ENCODE measurements around the gene PLK4.
"Not testable (repeated sequence)": the region's sequence is repeated elsewhere in the genome, so short reads cannot be mapped to it uniquely, and the experiment has no call there.

PLK4 gene

GRCh38 chr4:127880763-127881562 is at the start of gene PLK4:
PLK4 (plus strand) TSS chr4:127880893; CDS start chr4:127881135, 242 bp downstream.
- peak; percentile 88 for DNase-seq

GRCh38 chr4:127832585-127832984 is 48.1 kb upstream of the PLK4 start:
- DNase-seq, result no peak

GRCh38 chr4:127843704-127844600 is 36.7 kb upstream of the PLK4 start:
- DNase-seq, result no peak

- DNase-seq, result no peak
Measured at GRCh38 chr4:127844601-127845116, 36.0 kb upstream of the PLK4 start.

- no peak for DNase-seq
Measured at GRCh38 chr4:127846061-127846460, 34.6 kb upstream of the PLK4 start.

GRCh38 chr4:127846765-127847164 is 33.9 kb upstream of the PLK4 start:
- DNase-seq, result no peak

GRCh38 chr4:127849505-127850234 is 31.0 kb upstream of the PLK4 start:
- DNase-seq, result no peak

- DNase-seq, result no peak
Measured at GRCh38 chr4:127852661-127853060, 28.0 kb upstream of the PLK4 start.

- DNase-seq, result no peak
Measured at GRCh38 chr4:127856196-127856812, 24.4 kb upstream of the PLK4 start.

GRCh38 chr4:127856813-127857447 is 23.8 kb upstream of the PLK4 start:
- DNase-seq, result peak; percentile 36

- DNase-seq, result no peak
Measured at GRCh38 chr4:127857641-127858040, 23.1 kb upstream of the PLK4 start.

- DNase-seq, result no peak
Measured at GRCh38 chr4:127868196-127868595, 12.5 kb upstream of the PLK4 start.

- DNase-seq, result no peak
Measured at GRCh38 chr4:127870281-127870680, 10.4 kb upstream of the PLK4 start.

- DNase-seq, result peak; percentile 42
Measured at GRCh38 chr4:127870688-127871087, 10.0 kb upstream of the PLK4 start.

- no peak for DNase-seq
Measured at GRCh38 chr4:127875791-127876190, 4.9 kb upstream of the PLK4 start.

GRCh38 chr4:127881563-127881864 is 821 bp downstream of the PLK4 start:
- DNase-seq, result no peak

- no peak for DNase-seq
Measured at GRCh38 chr4:127888559-127888958, 7.9 kb downstream of the PLK4 start.

GRCh38 chr4:127889903-127890302 is 9.2 kb downstream of the PLK4 start:
- no peak for DNase-seq

- no peak for DNase-seq
Measured at GRCh38 chr4:127896069-127896468, 15.4 kb downstream of the PLK4 start.

GRCh38 chr4:127896528-127896927 is 15.8 kb downstream of the PLK4 start:
- DNase-seq, result no peak

- DNase-seq, result not testable (repeated sequence)
Measured at GRCh38 chr4:127899682-127900081, 19.0 kb downstream of the PLK4 start.

GRCh38 chr4:127905029-127905428 is 24.3 kb downstream of the PLK4 start:
- DNase-seq, result no peak
